Measurements from ENCODE around the gene THSD4. TPM values are rescaled to one million over a fixed set of nuclear protein-coding genes. Genes with fewer than 3 reads are reported as not detected.

The THSD4 gene
- total RNA-seq, 2 donors from 2014 or later, result 0.08 TPM; not detected in 1

DNA sequence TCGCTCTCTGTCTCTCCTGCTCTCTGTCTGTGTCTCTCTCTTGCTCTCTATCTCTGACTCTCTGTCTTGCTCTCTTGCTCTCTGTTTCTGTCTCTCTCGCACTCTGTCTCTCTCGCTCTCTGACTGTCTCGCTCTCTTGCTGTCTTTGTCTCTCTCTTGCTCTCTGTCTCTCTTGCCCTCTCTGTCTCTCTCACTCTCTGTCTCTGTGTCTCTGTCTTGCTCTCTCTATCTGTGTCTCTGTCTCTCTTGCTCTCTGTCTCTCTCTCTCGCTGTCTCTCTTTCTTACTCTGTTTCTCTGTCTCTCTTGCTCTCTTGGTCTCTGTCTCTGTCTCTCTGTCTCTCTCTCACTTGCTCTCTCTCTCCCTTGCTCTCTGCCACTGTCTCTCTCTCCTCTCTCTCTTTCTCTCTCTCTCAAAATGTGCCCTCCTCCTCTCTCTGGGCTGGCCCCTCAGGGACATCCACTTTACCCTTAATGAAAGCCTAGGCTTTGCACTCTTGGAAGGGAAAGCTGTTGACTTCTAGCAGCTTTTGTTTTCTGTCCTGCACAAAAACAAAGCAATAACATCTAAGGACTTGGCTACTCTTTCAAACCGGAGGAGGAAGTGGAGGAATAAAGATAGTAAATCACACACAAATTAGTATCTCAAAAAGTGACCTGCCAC is 621.1 kb downstream of the THSD4 start:
- no peaks in the 10 kb centered on the region for H3K36me3 Mint-ChIP-seq (ENCODE audit: low read depth)
- no peaks in the 10 kb centered on the region for H3K9me3 Mint-ChIP-seq
- no peak for ATAC-seq (replicated peaks)
- no peak overlapping the region for H3K27ac Mint-ChIP-seq
- no peaks in the 10 kb centered on the region for H3K4me1 Mint-ChIP-seq
- H3K4me3 Mint-ChIP-seq, result no peak overlapping the region
- peaks cover 13% of the 10 kb centered on the region for H3K27me3 Mint-ChIP-seq

DNA sequence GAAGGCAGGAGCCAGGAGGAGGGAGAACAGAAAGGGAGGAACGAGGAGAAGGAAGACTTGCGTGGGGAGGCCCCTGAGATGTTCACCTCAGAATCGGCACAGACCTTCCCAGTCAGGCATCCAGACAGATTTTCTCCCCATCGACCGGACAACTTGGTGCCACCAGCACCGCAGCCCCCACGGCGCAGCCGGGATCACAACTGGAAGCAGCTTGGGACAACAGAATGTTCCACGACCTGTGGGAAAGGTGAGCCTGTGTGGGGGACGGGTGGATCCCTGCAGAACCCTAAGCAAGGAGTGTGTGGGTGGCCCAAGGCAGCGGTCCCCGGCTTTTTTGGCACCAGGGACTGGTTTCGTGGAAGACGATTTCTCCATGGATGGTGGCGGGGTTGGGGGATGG is 622.5 kb downstream of the THSD4 start:
- H3K9me3 Mint-ChIP-seq, result no peaks in the 10 kb centered on the region
- H3K36me3 Mint-ChIP-seq (ENCODE audit: low read depth), result no peaks in the 10 kb centered on the region
- no peak overlapping the region for H3K4me3 Mint-ChIP-seq
- H3K27ac Mint-ChIP-seq, result no peak overlapping the region
- no peaks in the 10 kb centered on the region for H3K4me1 Mint-ChIP-seq
- peaks cover 9% of the 10 kb centered on the region for H3K27me3 Mint-ChIP-seq
- no peak for ATAC-seq (replicated peaks)

DNA sequence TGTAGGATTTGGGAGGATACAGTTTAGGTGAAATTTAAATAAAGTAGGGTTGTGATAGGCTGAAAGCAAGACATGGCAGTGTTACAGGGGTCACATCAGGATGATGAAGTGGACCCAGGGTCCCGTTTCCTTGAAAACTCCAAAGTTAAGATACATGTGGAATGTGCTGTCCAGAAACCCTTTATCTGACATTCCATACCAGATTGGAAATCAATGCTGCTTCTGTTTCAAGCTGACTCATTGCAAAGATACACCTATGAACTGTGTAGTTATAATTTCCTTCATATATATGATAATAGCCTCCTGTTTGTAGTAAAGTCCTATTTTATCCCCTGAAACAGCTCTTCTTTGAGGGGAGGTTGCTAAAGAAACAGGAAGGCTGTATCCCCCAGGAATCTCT is 624.1 kb downstream of the THSD4 start:
- Mint-ChIP-seq H3K4me1 (no peaks in the 10 kb centered on the region), H3K4me3 (no peak overlapping the region), H3K27me3 (peaks cover 9% of the 10 kb centered on the region), H3K27ac (no peak overlapping the region), H3K9me3 (no peaks in the 10 kb centered on the region), H3K36me3 (ENCODE audit: low read depth) (no peaks in the 10 kb centered on the region)
- no peak for ATAC-seq (replicated peaks)

DNA sequence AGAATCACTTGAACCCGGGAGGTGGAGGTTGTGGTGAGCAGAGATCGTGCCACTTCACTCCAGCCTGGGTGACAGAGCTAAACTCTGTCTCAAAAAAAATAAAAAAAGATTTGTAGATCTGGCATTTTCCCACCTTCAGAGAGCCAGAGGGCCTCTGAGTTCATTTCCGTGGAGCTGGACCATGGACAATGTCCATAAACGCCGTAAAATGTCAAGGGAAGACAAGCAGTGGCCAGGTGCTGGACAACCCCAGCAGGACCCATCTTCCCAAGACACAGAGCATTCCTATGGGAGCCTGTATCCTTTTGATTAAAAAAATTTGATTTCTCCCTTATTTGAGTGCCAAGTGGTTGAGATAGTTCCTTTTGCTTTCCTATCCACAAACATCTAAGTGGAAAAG is 627.7 kb downstream of the THSD4 start:
- H3K4me3 Mint-ChIP-seq, result no peak overlapping the region
- no peaks in the 10 kb centered on the region for H3K9me3 Mint-ChIP-seq

DNA sequence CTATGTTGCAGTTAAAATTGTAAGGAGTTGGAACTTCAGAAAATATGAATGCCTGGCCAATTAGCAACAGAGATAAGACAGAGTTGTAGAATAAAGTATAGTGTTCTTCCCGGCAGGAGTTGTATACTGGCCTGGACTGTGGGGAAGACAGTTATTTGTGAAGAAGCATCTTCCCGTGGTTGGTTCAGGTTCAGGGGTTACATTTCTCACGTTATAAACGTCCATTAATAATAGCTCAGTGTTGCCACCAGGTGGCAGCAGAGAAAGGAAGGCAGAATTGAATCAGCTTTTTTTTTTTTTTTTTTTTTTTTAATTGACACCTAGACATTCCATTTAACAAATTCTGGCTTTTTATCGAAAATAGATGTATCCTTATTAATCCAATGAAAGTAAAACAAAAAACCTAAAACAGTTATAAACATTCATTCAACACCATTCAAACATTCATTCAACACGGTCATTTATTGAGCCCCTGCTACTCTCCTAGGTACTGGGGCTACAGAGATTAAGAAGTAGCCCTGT is 628.7 kb downstream of the THSD4 start:
- Mint-ChIP-seq H3K4me3 (no peak overlapping the region), H3K9me3 (no peaks in the 10 kb centered on the region), H3K36me3 (ENCODE audit: low read depth) (no peaks in the 10 kb centered on the region), H3K27me3 (peaks cover 8% of the 10 kb centered on the region), H3K27ac (no peak overlapping the region), H3K4me1 (no peaks in the 10 kb centered on the region)
- peak; percentile 31 for ATAC-seq (replicated peaks)

More for the DNA sequence above, 627.7 kb downstream of the THSD4 start:
- Mint-ChIP-seq H3K27me3 (peaks cover 7% of the 10 kb centered on the region), H3K27ac (no peak overlapping the region), H3K4me1 (no peaks in the 10 kb centered on the region), H3K36me3 (ENCODE audit: low read depth) (no peaks in the 10 kb centered on the region)
- ATAC-seq (replicated peaks), result no peak

DNA sequence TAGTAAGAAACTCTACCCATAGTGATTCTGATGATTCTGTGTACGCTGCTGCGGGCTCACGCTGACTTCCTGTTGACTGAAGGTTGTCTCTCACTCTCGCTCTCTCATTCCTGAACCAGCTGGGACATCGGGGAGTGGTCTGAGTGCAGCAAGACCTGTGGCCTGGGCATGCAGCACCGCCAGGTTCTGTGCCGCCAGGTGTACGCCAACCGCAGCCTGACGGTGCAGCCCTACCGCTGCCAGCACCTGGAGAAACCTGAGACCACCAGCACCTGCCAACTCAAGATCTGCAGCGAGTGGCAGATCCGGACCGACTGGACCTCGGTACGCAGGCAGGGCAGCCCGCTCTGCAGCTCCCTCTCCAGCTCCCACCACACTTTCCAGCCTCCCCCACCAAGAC is 631.4 kb downstream of the THSD4 start:
- Mint-ChIP-seq H3K27me3 (peaks cover 14% of the 10 kb centered on the region), H3K4me1 (no peaks in the 10 kb centered on the region), H3K9me3 (no peaks in the 10 kb centered on the region), H3K4me3 (no peak overlapping the region), H3K36me3 (ENCODE audit: low read depth) (no peaks in the 10 kb centered on the region), H3K27ac (no peak overlapping the region)
- ATAC-seq (replicated peaks), result peak; percentile 29

DNA sequence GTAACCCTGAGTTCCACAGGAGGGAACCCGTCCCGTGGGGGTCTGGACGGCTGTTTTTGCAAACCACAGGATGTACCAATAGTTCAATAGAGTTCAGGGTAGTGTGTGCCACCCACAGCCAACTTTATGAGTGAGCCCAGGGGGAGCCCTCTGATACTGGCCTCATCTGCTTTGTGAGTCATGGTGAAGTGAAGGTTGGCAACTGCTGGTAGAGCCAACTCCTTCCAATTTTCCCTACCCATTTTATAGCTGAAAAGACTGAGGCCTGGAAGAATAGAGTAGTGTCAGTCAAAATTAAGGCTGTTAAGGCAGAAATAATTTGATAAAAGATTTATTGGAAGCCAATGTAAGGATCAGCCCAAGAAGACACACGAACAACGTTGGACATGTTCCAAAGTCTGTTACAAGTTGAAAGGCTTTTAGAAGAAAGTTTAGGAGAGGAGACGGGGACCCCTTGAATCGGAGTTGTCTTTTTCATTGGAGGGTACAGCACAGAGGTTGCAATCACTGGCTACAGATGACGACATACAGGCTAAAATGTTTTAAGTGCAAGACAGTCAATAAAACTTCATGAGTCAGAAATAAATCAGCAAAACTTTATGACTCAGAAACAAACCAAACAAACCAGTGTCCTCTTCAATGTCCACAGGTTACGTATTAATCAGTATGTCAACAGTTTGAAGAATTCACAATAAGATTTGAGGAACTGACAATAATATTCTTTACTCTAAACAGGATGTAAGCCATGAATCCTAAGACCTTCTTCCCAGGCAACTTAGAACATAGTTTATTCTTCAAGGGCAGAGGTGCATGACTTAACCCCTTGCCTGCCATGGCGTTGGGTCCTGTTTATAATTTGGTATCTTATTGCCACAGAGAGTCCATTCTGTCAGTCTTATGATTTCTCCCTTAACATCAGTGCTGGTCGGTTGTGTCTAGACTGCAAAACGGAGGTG is 632.1 kb downstream of the THSD4 start:
- H3K9me3 Mint-ChIP-seq, result no peaks in the 10 kb centered on the region
- H3K36me3 Mint-ChIP-seq (ENCODE audit: low read depth), result no peaks in the 10 kb centered on the region
- H3K27ac Mint-ChIP-seq, result no peak overlapping the region
- no peaks in the 10 kb centered on the region for H3K4me1 Mint-ChIP-seq
- no peak overlapping the region for H3K4me3 Mint-ChIP-seq
- peaks cover 11% of the 10 kb centered on the region for H3K27me3 Mint-ChIP-seq
- peak; percentile 60 for ATAC-seq (replicated peaks)

DNA sequence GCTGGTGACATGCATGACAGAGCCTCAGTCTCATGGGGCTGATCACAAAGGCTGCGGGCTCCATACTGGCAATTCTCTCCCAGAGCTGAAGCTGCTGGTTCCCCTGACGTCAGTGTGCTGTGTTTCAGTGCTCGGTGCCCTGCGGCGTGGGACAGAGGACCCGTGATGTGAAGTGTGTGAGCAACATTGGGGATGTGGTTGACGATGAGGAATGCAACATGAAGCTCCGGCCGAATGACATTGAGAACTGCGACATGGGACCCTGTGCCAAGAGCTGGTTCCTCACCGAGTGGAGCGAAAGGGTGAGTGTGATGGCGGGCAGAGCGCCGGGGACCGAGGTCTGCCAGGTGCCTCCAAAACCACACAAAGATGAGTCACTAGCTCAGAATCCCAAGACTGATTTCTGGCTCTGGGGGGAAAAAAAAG is 633.0 kb downstream of the THSD4 start:
- peaks cover 10% of the 10 kb centered on the region for H3K27me3 Mint-ChIP-seq

DNA sequence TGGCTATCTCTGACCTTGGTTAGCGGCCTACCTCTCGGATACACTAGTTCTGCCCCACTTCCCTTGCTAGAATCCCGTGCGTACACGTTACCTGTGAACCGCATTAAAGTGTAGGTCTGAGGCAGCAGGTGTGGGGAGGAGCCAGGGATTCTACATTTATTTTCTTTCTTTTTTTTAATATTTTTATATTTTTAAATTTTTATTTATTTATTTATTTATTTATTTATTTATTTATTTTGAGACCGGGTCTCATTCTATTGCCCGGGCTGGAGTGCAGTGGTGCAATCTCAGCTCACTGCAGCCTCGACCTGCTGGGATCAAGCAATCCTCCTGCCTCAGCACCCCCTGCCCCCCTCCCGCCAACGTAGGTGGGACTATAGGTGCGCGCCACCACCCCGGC is 634.2 kb downstream of the THSD4 start:
- Mint-ChIP-seq H3K4me1 (peaks cover 5% of the 10 kb centered on the region), H3K4me3 (no peak overlapping the region), H3K36me3 (ENCODE audit: low read depth) (no peaks in the 10 kb centered on the region), H3K27ac (no peak overlapping the region), H3K27me3 (peaks cover 10% of the 10 kb centered on the region), H3K9me3 (no peaks in the 10 kb centered on the region)
- ATAC-seq (replicated peaks), result no peak

More for the DNA sequence above, 633.0 kb downstream of the THSD4 start:
- ATAC-seq (replicated peaks), result no peak
- Mint-ChIP-seq H3K9me3 (no peaks in the 10 kb centered on the region), H3K27ac (no peak overlapping the region), H3K4me3 (no peak overlapping the region), H3K4me1 (peaks cover 5% of the 10 kb centered on the region), H3K36me3 (ENCODE audit: low read depth) (no peaks in the 10 kb centered on the region)

DNA sequence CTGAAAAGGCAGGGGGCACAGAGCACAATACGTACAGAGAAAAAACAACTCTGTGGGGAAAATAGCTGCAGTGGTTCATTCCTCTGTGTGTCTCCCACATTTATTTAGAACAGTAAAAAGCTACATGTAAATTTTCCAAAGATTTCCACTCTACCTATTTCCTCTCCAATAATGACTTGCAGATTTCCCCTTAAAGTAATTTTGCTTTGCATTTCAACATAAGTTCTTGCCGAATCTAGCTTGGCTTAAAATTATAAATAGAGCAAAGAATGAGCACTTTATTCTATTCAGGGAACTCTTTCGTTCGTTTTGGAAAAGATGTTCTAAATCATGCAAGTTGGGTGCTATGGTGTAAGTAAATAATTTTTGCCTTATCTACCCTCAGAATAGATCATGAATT is 636.9 kb downstream of the THSD4 start:
- ATAC-seq (replicated peaks), result no peak
- Mint-ChIP-seq H3K36me3 (ENCODE audit: low read depth) (no peaks in the 10 kb centered on the region), H3K4me3 (no peak overlapping the region), H3K9me3 (no peaks in the 10 kb centered on the region), H3K27me3 (peaks cover 15% of the 10 kb centered on the region), H3K27ac (no peak overlapping the region), H3K4me1 (peaks cover 5% of the 10 kb centered on the region)

DNA sequence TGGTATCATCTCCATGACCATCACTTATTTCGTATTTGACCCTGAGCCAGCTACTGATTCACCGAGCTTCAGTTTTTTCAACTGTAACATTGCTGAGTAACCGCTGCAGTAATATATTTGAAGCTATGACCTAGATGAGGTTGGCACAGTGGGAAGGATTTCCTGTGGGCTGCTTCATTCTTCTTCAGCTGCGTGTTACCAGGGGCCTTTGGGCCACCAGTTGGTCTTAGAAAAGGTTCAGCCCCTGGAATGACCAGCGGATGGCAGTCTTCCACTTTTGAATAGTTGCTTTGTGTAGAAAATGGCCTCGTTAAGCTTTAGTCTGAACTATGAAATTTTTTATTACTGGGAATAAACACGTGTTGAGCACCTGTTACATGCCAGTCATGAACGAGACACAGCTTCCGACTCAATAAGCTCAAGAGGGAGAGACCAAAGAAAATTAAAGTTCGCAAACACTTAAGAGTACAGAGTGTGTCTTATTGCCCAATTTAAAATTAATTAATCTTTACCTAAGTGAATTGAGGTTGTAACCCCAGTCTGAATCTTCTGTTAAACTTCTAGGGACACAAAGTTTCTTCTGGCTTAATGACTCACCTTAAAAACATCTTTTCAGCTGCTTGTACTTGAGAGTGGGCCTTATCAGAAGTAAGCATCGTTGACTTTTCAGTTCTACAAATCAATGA is 637.5 kb downstream of the THSD4 start:
- Mint-ChIP-seq H3K4me3 (no peak overlapping the region), H3K36me3 (ENCODE audit: low read depth) (no peaks in the 10 kb centered on the region), H3K27me3 (peaks cover 15% of the 10 kb centered on the region), H3K9me3 (no peaks in the 10 kb centered on the region), H3K4me1 (peaks cover 5% of the 10 kb centered on the region), H3K27ac (no peak overlapping the region)
- ATAC-seq (replicated peaks), result peak; percentile 73

DNA sequence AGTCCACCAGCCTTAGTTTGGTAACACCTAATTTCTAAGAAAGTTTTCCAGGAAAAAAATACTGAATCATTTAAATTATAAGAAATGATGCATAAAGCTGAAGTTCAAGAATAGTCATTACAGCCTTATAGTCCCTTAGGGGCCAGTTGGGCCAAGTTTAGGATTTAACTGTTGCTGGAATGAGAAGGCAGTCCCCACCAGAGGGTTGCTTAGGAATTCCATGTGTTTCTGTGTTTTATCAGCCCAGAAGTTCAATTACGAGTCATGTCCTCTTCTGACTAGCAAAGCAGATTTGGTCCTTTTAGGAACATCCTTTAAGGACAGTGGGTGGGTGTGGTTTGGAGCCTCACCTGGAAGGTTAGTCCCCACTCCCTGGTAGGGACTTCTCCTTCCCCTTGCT is 638.1 kb downstream of the THSD4 start:
- no peak overlapping the region for H3K27ac Mint-ChIP-seq
- no peak overlapping the region for H3K4me3 Mint-ChIP-seq
- ATAC-seq (replicated peaks), result peak; percentile 32
- H3K36me3 Mint-ChIP-seq (ENCODE audit: low read depth), result no peaks in the 10 kb centered on the region
- H3K27me3 Mint-ChIP-seq, result peaks cover 15% of the 10 kb centered on the region
- no peaks in the 10 kb centered on the region for H3K9me3 Mint-ChIP-seq
- peaks cover 5% of the 10 kb centered on the region for H3K4me1 Mint-ChIP-seq

DNA sequence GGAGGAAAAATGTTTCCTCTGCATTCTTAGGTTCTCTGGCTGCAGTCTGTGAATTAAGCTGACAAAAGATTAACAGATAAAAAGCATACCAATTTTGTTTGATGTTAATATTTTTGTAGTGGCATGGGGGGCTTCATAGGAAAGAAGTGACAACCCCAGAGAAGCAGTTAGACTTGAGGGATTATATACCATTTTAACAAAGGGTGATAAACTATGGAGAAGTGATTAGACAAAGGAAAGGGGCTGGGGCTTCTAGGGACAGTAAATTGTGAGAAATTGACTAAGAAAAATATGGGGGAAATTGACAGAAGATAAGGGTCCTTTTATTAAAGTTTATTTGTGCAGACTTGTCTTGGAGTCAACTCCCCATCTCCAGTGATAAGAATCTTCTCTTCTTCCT is 639.4 kb downstream of the THSD4 start:
- H3K27me3 Mint-ChIP-seq, result peaks cover 12% of the 10 kb centered on the region
- no peak for ATAC-seq (replicated peaks)
- peaks cover 5% of the 10 kb centered on the region for H3K4me1 Mint-ChIP-seq
- H3K27ac Mint-ChIP-seq, result no peak overlapping the region
- H3K4me3 Mint-ChIP-seq, result no peak overlapping the region
- no peaks in the 10 kb centered on the region for H3K36me3 Mint-ChIP-seq (ENCODE audit: low read depth)
- no peaks in the 10 kb centered on the region for H3K9me3 Mint-ChIP-seq

Data from activated T-helper 17 cell treated with anti-CD3 and anti-CD28 coated beads, Interleukin-2, amount 50 U/mL, for 72 hours (primary cell).